AG09319 (cell line): Measurements from ENCODE around the gene KIF22.
"Not testable (repeated sequence)": the region's sequence is repeated elsewhere in the genome, so short reads cannot be mapped to it uniquely, and the experiment has no call there.

Experiments used
- DNase-seq: peaks from one replicate; pipeline ENCODE4 v3.0.0-alpha.2; 2010; ENCODE audit warnings: low read depth; ENCODE audit errors: extremely low read depth
- TF ChIP-seq, protein P1 (sequence below): IDR thresholded peaks from 2 replicates; pipeline ENCODE4 v1.5.1; 2011; ENCODE audit warnings: low read depth, mild to moderate bottlenecking, inconsistent platforms, low read length, moderate library complexity

The KIF22 gene

GRCh38 chr16:29745853-29746345 is 44.7 kb upstream of the KIF22 start, which contains the start of gene C16orf54:
TSS of gene C16orf54 (minus strand) at chr16:29745990. CDS start at chr16:29744951, 1,039 bp downstream.
- DNase-seq: no peak
- TF ChIP-seq, protein P1, sequence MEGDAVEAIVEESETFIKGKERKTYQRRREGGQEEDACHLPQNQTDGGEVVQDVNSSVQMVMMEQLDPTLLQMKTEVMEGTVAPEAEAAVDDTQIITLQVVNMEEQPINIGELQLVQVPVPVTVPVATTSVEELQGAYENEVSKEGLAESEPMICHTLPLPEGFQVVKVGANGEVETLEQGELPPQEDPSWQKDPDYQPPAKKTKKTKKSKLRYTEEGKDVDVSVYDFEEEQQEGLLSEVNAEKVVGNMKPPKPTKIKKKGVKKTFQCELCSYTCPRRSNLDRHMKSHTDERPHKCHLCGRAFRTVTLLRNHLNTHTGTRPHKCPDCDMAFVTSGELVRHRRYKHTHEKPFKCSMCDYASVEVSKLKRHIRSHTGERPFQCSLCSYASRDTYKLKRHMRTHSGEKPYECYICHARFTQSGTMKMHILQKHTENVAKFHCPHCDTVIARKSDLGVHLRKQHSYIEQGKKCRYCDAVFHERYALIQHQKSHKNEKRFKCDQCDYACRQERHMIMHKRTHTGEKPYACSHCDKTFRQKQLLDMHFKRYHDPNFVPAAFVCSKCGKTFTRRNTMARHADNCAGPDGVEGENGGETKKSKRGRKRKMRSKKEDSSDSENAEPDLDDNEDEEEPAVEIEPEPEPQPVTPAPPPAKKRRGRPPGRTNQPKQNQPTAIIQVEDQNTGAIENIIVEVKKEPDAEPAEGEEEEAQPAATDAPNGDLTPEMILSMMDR: no peak

- not testable (repeated sequence) for DNase-seq
Observed at GRCh38 chr16:29746518-29746917, 44.0 kb upstream of the KIF22 start.

GRCh38 chr16:29747947-29748759 is 42.4 kb upstream of the KIF22 start:
- TF ChIP-seq, protein P1: no peak
- DNase-seq: no peak

DNA sequence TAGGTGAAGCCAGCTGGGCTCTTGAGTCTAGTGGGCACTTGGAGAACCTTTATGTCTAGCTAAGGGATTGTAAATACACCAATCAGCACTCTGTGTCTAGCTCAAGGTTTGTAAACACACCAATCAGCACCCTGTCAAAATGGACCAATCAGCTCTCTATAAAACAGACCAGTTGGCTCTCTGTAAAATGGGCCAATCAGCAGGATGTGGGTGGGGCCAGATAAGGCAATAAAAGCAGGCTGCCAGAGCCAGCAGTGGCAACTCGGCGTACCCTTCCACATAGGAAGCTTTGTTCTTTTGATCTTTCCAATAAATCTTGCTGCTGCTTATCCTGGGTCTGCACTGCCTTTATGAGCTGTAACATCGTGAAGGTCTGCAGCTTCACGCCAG is 41.8 kb upstream of the KIF22 start:
- DNase-seq: not testable (repeated sequence)

GRCh38 chr16:29753516-29753915 is 37.0 kb upstream of the KIF22 start:
- no peak for DNase-seq
- TF ChIP-seq, protein P1: no peak

- no peak for DNase-seq
- TF ChIP-seq, protein P1: no peak
Observed at GRCh38 chr16:29756654-29757053, 33.9 kb upstream of the KIF22 start.

GRCh38 chr16:29757086-29757485 is 33.5 kb upstream of the KIF22 start:
- not testable (repeated sequence) for DNase-seq

GRCh38 chr16:29757950-29758466 is 32.5 kb upstream of the KIF22 start:
- DNase-seq: peak; percentile 15

More at GRCh38 chr16:29757950-29758466, 32.5 kb upstream of the KIF22 start:
- TF ChIP-seq, protein P1: peak; percentile 25
